HG02678 (cell line): ENCODE measurements around the gene ST14.
"Not testable (repeated sequence)": the region's sequence is repeated elsewhere in the genome, so short reads cannot be mapped to it uniquely, and the experiment has no call there.

ENCODE experiments used
- ATAC-seq: cut with Tn5 transposase; IDR thresholded peaks from one replicate; pipeline ENCODE4 v1.9.1; 2021; ENCODE audit warnings: mild to moderate bottlenecking, moderate library complexity; ENCODE audit not compliant: unreplicated experiment

Gene ST14

DNA sequence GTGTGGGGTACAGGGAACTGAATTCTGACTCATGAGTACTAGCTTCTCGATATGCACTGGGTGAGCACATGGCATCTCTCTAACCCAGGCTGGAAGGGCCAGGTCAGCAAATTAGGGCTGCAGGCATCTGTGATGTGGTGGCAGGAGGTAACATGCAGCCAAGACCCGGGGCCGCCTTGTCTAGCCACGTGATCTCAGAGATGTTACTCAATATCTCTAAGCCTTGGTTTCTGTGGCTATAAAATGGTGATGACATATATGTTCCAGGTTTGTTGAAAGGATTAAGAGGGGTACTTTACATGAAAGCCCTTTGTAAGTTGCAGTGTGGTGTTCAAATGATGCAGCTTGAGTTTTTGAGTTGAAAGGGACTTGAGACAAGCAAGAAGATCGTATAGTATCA lies 3.2 kb downstream of the ST14 start:
- no peak for ATAC-seq

DNA sequence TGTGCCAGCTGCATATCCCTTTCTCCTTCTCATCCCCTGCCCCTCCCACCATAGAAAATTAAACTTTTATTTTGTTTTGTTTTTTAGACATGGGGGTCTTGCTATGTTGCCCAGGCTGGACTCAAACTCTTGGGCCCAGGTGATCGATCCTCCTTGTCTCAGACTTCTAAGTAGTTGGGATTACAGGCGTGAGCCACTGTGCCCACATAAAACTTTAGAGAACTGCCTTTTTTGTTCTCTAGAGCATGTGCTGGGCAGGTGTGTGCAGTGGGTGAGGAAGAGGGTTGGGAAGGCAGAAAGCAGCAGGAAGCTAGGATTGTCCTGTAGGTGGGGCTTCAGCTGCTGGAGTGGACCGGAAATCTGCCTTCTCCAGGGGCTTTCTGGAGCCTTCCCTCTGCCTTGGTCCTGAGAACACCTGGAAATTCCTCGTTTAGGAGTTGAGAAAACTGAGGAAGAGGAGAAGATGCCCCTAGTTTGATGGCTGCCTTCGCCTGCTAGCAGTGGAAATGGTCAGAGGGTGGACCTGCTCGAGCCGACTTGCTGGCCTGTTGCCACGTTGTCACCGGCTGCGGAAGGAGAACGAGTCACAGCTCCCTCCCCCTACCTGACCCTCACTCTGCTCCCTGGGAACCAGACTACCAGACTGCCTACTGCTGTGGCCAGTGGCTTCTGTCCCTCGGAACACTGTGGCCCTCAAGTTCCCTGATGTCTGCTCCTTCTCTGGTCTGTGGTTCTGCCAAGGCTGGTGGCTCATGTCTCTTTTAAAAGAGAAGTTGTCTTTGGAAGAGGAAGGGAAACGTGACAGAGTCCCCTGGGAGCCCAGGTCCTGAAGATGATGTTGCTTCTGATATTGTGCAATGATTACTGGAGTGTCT lies 4.0 kb downstream of the ST14 start:
- no peak for ATAC-seq

DNA sequence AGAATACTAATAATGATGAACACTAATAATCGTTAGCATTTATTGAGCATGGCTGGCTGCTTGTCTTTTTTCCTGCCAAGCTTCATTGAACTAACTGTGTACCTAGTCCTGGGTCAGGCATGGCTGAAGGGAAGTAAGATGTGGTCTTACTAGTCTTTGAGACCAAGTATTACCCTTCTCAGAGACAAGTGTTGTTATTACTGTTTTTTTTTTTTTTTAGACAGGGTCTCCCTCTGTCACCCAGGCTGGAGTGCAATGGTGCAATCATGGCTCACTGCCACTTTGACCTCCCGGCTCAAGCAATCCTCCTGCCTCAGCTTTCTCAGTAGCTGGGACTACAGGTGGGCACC lies 4.6 kb downstream of the ST14 start:
- no peak for ATAC-seq

DNA sequence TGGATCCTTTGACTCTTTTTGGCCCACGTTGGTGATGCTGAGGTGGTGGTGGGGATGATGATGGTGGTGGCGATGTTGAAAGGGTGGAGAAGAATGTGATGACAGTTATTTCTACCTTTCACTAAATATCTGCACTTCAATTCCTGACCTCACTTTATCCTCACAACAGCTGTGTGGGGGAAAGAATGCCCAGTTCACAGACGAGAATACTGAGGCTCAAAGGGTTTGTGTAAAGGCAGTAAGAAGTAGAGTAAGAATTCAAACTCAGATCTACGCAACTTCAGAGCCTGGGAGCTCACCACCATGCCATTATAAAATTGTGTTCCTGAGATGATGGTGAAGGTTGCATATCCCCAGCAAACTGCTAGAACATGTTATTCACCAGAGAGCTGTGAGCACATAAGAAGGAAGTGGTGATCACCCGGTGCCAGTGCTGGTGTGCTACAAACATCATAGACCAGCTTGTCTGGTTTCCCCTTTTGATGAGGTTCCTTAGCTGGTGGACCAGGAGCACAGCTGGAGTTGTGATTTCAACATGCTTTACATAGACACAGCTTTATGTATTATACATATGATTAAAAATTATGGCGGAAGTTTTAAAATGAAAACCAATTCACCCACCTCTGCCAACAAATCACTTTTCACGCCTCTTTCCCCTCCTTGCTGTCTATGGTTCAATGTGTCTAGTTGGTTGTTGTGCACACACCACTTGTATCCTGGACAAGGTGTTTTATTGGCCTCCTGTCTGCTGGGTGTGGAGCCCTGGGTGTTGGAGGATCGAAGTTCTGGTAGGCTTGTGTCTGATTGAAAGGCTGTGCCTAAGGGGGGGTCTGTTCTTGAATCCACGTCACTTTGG lies 6.2 kb downstream of the ST14 start:
- no peak for ATAC-seq

DNA sequence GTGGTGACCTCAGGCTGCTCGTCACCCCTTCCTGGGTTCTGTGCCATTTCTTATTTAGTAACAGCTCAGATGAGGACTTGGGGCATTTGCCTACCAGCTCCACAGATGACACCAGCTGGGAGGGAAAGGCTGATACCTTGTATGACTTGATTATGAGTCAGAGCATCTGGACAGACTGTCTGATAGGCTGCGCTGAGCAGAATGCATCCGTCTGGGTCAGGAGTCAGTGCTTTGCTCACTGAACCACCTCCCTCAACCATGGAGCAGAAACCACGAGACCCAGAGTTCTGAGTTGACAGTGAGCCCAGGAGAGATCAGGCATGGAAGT lies 6.8 kb downstream of the ST14 start:
- no peak for ATAC-seq

DNA sequence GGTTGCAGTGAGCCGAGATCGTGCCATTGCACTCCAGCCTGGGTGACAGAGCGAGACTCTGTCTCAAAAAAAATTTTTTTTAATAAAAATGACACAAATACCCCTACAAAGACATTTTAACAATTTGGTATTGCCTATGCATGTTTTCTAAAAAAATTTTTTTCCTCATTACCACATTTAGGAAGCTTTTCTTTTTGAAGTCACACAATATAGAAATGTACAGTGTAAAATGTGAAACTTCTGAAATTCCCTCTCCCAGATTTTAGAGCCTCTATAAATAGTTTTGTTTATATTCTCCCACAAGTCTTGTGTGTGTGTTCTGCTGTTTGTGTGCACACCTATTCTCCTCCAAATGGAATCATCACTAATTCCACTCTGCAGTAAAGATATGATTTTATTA lies 7.6 kb downstream of the ST14 start:
- no peak for ATAC-seq

DNA sequence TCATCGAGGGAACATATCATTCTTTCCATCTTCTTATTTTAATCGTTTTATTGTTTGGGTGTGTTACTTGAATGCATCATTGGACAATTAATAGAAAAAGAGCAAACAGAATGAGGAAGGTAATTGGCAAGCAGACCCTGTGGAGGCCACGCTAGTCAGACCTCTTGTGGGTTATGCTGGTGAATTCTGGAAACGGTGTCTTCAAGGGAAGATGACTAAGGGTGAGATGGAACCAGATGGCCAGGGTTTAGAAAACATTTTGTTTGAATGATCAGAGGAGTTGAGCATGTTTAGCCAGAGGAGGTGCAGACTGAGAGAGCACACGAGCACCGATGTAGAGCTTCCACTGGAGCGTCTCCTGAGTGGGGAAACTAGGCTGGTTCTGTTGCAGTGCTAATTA lies 8.5 kb downstream of the ST14 start:
- ATAC-seq: no peak

DNA sequence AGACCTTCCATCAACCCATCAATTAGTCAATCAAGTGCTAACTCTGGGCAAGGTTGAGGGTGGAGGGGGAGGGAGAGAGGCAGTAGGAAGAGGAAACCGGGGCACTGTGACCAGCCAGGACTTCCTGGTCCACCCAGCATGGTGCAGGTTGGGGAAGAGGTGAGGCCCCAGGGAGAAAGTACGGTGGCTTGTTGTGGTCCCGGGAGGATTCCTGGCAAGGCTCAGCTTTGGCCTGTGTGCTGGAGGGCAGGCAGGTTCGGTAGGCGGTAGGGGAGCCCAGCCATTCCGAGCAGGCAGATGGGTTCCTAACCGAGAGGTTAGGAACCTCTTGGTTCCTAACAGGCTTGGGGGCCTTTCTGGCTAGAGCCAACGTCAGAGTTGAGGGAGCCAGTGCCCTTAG lies 10.8 kb downstream of the ST14 start:
- ATAC-seq: no peak

DNA sequence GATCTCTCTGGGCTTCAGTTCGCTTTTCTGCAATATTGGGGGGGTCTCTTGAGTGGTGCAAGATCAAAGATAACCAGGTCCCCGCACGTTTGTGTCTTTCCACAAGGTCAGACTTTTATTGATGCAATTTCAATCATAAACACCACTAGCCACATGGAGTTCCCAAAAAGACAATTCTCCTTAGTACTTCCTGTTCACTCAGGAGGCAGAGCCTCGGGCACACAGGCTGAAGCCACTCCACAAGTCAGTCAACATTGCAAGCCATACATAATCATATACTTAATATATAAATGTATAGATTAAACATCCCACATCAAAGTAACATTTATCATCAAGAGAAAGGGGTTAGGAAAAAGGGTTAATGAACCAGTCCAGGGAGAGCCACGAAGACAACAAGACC lies 12.0 kb downstream of the ST14 start:
- no peak for ATAC-seq

DNA sequence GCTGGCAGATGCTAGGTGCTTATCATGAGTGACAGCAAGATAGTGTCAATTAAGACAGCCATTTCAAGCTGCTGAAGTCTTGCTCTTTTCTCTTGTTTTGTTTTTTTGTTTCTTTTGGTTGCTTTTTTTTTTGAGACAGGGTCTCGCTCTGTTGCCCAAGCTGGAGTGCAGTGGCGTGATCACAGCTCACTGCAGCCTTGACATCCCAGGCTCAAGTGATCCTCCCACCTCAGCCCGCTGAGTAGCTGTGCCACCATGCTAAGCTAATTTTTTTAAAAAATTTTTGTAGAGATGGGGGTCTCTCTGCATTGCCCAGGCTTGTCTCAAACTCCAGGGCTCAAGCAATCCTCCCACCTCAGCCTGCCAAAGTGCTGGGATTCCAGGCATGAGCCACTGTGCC lies 12.4 kb downstream of the ST14 start:
- ATAC-seq: not testable (repeated sequence)

DNA sequence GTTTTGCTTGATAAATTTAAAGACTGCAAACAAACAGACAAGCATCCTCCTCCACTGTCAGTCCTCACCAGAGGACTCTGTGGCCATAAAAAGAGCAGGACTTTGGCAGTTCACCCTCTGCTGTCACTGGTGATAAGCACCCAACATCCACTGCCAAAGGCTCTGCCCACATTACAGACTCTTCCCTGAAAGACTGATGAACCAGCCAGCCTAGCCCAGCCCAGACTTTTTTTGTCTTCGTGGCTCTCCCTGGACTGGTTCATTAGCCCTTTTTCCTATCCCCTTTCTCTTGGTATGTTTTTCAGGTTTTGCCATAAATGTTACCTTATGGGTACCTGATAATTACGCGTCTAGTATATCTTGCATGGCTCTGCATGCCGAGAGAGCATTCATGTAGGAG lies 15.1 kb downstream of the ST14 start:
- no peak for ATAC-seq

DNA sequence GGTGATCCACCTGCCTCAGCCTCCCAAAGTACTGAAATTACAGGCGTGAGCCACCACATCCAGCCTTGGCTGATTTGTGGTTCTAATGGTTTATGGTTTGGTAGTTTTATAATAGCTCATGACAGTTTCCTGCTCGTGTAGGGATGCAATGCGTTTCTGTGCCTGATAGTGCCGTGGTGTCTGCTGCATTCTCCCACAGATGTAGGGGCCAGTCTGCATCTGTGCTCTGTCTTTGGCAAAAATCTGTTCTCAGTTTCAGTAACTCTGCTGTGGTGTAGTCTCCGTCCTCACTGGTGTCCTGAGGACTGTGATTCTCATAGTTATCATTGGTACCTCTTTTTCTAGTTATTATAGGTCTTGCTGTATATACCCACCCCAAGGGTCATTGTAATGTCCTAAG lies 16.3 kb downstream of the ST14 start:
- peak; percentile 62 for ATAC-seq

DNA sequence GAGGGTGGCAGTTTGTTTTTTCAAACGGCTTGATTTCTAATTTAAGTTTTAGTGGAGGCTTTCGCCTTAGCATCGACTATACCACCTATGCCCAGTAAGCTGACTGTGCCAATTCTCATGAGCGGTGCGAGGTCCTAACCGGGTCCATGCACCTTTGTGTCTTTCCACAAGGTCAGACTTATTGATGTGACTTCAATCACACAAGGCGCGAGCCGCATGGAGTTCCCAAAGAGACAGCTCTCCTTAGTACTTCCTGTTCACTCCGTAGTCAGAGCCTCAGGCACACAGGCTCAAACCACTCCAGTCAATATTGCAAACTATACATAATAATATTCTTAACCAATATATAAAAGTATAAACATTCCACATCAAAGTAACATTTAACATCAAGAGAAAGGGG lies 18.2 kb downstream of the ST14 start:
- no peak for ATAC-seq

DNA sequence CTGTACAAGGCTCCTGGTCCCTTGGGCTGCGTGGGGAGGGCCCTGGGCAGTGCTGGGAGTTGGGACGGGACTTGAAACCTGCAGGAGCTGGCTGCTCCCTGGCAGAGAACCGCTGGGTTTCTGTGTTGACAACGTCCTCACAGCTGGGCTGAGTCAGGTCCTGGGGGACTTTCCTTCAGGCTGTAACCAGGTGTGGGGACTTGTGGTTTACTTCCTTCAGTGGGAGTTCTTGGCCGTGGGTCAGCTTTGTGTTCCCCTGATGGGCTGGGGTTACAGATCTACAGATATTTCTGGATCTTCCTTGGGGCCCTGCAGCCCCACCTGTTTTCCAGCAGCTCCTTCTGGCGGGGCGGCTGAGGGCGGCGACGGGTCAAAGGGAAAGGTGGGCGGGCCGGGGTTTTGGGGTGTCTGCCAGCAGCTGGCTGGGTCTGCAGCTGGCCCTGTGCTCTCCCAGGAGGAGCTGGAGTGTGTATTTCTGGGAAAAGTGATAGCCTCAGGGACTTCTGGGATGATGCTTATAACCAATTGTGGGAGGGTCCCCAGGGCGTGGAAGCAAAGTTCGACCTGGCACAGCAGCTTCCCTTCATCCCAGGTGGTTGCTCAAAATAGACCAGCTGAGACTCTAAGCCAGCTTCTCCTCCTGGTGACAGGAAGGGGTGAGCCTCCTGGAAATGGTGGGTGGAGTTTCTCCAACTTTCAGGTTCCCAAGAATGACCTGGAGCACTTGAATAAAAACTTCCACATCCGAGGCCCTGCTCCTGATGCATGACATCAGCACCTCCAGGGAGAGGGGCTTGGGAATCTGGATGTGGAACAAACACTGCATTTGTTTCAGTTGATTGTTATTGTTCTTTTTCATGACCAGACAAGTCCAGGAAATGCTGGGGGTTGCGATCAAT lies 19.1 kb downstream of the ST14 start:
- no peak for ATAC-seq

DNA sequence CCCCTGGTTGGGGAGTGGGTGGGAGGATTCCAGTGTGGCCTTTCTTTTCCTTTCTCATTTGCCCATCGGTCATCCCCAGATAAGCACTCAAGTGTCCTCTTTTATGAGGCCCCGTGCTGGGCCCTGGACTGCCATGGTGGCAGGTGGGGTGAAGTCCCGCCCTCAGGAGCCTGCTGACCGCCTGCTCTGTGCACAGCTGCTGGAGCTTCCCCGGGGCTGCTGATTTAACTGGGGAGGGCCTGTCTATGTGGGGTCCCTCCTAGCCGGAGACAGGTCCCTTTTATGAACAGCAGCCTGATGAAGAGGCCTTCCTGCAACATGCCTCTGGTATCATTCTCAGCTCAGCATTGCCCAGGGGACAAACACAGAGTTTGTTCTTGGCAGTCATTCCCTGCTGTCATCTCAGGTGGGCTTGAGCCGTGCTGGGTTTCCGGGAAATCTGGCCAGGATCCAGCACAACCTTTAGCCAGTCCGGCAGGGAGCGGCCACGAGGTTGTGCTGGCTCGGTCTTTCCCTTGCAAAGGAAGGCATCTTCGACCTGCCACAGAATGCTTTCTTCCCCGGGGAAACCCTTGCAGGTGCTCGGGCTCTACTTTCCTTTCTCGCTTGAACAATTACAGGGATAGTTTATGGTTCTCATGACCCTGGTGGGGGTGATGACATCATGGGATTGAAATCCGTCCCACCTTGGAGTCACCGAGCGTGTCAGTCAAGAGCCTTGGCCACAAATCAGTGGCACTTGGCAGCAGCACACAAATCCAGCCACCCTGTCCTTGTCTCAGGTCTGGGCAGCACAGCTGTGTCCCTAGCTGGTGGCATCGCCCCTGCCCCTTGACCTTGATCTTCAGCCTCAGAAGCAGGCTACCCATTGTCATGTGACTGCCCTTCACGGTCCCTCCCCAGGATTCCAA lies 20.1 kb downstream of the ST14 start:
- ATAC-seq: no peak

DNA sequence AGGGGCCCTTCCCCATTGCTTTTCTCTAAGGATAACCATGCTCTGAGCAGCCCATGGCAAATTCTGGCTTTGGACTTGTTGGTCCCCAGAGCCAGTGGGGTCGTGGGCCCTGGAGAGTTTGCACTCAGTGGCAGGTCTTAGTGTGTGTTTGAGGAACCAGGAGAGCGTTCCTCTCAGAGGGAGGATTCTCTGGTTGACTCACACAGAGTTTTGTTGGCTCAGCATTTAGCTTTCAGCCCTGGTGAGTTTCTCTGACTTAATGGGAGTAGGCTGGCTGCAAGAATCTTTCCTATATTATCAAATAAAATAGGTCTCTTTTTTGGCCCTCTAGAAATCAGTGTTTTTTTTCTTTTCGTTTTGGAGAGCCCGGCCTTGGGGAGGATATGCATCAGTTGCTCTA lies 20.9 kb downstream of the ST14 start:
- no peak for ATAC-seq

DNA sequence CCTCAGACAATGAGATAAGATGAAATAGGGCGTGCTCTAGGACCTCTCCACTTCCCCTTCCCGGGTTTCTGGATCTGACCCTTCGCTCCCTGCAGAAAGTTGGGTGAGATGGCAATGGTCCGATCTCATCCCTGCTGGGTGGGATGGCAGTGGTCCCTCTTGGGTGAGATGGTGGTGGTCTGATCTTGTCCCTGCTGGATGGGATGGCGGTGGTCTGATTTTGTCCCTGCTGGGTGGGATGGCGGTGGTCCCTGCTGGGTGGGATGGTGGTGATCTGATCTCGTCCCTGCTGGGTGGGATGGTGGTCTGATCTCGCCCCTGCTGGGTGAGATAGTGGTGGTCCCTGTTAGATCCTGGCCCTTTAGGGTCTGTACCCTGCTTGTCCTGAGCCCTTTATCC lies 21.3 kb downstream of the ST14 start:
- ATAC-seq: no peak

DNA sequence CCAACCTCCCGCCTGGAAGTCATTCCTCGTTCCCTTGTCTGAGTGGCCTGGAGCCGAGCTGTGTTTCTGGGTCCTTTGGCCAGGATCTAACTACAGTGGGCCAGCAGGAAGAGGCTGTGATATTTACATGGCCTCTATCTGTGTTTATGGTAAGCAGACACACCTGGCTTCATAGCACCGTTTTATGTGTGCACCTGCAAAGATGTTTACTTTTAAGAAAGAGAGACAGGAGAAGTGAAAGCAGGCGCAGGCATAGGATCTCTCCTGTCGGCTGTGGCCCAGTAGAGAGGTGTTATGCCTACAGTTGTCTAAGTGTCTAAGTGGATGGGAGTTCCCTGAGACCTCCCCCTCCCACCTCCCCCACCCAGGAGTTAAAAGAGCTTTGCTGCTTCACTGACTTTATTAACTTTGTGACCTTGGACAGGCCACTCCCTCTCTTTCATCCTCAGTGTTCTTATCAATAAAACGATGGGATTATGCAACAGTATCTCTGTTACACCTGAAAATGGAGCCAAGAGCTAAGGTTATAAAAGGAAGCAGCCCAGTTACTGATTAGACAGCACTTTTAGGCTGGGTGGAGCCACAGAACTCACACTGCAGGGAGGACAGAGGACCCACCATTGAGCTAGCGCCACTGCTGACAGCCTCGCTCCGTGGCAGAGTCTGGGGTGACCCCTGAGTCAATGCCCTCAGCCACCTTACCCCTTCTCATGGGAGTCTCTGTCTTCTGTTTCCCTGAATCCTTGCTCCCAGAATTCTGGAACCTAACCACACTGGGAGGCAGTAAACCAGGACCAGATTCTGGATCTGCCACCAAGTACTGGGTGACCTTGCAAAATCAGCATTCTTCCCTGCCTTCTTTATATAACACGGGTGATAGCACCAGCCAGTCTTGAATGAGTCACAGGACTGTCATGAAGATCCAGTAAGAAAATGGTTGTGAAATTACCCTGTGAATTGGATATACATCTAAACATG lies 22.0 kb downstream of the ST14 start:
- peak; percentile 76 for ATAC-seq
